T-helper 17 cell (primary cell): ENCODE measurements around the gene BMI1. TPM values are rescaled to one million over a fixed set of nuclear protein-coding genes. Genes with fewer than 3 reads are reported as not detected.
"Not testable (repeated sequence)": the region's sequence is repeated elsewhere in the genome, so short reads cannot be mapped to it uniquely, and the experiment has no call there.

Source experiments
- ATAC-seq: fragments of 150-1000 bp; cut with Tn5 transposase; 2 replicates; pipeline ENCODE4 v1.10.0; 2021; ENCODE audit warnings: mild to moderate bottlenecking, moderate library complexity
- DNase-seq, 3 donors: peaks; one replicate each; pipeline versions ENCODE4 v3.0.0 to v3.0.0-alpha.2; 2020 to 2021
- H3K9me3 ChIP-seq: one replicate; pipeline ENCODE4 v1.7.0; 2013; ENCODE audit warnings: low read length, mild to moderate bottlenecking; ENCODE audit not compliant: control insufficient read depth, poor library complexity, severe bottlenecking
- H3K27ac Mint-ChIP-seq: one replicate; pipeline ENCODE4 v1.8.0; 2022; ENCODE audit warnings: mild to moderate bottlenecking, moderate library complexity, mixed read lengths
- H3K27me3 Mint-ChIP-seq: one replicate; pipeline ENCODE4 v1.8.0; 2022; ENCODE audit warnings: mixed read lengths
- H3K36me3 Mint-ChIP-seq: one replicate; pipeline ENCODE4 v1.8.0; 2022; ENCODE audit warnings: low read depth, mixed read lengths
- H3K4me1 Mint-ChIP-seq: one replicate; pipeline ENCODE4 v1.8.0; 2022; ENCODE audit warnings: mild to moderate bottlenecking, mixed read lengths
- H3K4me3 Mint-ChIP-seq: one replicate; pipeline ENCODE4 v1.8.0; 2022; ENCODE audit warnings: mild to moderate bottlenecking, moderate library complexity, mixed read lengths
- total RNA-seq, 4 donors: library from RNA in 2 of 4; stranded (reverse) in 2 of 4; gene quantifications; one replicate each; pipeline ENCODE4 v1.2.3 and lab custom pipeline; 2022 to 2026

Gene BMI1
- total RNA-seq, 2 donors from 2014 or later: 53.5 to 72.4 TPM

GRCh38 chr10:22346096-22346661 lies 25.3 kb downstream of the BMI1 start:
- peak overlapping the region; percentile 52 for H3K4me3 Mint-ChIP-seq

GRCh38 chr10:22349755-22350154 lies 28.9 kb downstream of the BMI1 start:
- Mint-ChIP-seq H3K4me3 (no peak overlapping the region), H3K27me3 (peaks cover 35% of the 10 kb centered on the region), H3K36me3 (peaks cover 2% of the 10 kb centered on the region), H3K27ac (no peak overlapping the region), H3K4me1 (no peaks in the 10 kb centered on the region)
- ATAC-seq (no peak), DNase-seq (no peak)
- H3K9me3 ChIP-seq: no peaks in the 10 kb centered on the region

More at GRCh38 chr10:22346096-22346661, 25.3 kb downstream of the BMI1 start:
- peaks cover 8% of the 10 kb centered on the region for H3K9me3 ChIP-seq
- ATAC-seq (no peak), DNase-seq (no peak)
- peaks cover 2% of the 10 kb centered on the region for H3K36me3 Mint-ChIP-seq
- H3K27ac Mint-ChIP-seq: peak overlapping the region; percentile 5
- peaks cover 4% of the 10 kb centered on the region for H3K4me1 Mint-ChIP-seq
- peaks cover 52% of the 10 kb centered on the region for H3K27me3 Mint-ChIP-seq

DNA sequence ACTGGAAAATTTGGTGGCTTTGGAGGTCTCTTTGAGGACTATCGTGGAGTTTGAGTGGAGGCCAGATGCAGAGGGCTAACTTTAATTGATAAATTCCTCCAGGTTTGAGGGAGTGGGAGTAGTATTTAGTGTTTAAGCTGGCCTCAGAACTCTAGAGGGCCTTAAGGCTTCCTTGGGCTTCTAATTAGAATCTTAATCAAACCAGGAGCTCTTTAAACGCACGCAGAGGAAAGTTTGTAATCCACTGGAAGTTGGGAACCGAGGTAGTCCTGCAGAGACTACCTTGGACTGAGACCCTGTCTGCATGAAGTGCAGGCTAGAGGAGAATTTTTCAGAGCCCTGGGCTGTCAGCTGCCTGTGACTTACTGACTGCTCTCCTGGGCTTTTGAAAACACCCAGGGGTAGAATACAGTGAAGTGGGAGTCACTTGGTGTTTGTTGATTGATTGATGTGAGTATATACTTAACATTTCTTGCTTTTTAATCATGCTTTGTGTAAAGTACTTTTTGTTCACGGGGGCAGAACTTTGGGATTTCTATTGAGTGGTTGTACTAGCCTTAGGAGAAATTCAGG lies 30.3 kb downstream of the BMI1 start:
- no peak for DNase-seq
- ATAC-seq: no peak
- Mint-ChIP-seq H3K36me3 (peaks cover 2% of the 10 kb centered on the region), H3K27me3 (peaks cover 28% of the 10 kb centered on the region), H3K27ac (no peak overlapping the region), H3K4me1 (no peaks in the 10 kb centered on the region), H3K4me3 (no peak overlapping the region)
- H3K9me3 ChIP-seq: no peaks in the 10 kb centered on the region

- Mint-ChIP-seq H3K4me3 (no peak overlapping the region), H3K36me3 (no peaks in the 10 kb centered on the region)
These were observed 35.5 kb downstream of the BMI1 start for GRCh38 chr10:22356324-22356873.

DNA sequence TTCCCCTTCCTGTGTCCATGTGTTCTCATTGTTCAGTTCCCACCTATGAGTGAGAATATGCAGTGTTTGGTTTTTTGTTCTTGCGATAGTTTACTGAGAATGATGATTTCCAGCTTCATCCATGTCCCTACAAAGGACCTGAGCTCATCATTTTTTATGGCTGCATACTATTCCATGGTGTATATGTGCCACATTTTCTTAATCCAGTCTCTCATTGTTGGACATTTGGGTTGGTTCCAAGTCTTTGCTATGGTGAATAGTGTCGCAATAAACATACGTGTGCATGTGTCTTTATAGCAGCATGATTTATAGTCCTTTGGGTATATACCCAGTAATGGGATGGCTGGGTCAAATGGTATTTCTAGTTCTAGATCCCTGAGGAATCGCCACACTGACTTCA lies 36.9 kb downstream of the BMI1 start:
- not testable (repeated sequence) for ATAC-seq, H3K36me3 Mint-ChIP-seq, H3K4me1 Mint-ChIP-seq

More at GRCh38 chr10:22356324-22356873, 35.5 kb downstream of the BMI1 start:
- peaks cover 4% of the 10 kb centered on the region for H3K4me1 Mint-ChIP-seq
- H3K9me3 ChIP-seq: no peaks in the 10 kb centered on the region
- H3K27ac Mint-ChIP-seq: no peak overlapping the region
- no peak for DNase-seq
- ATAC-seq: no peak
- H3K27me3 Mint-ChIP-seq: peaks cover 18% of the 10 kb centered on the region

GRCh38 chr10:22363305-22363704 lies 42.4 kb downstream of the BMI1 start:
- no peak for ATAC-seq
- H3K4me3 Mint-ChIP-seq: no peak overlapping the region

More for the DNA sequence above, 36.9 kb downstream of the BMI1 start:
- H3K4me3 Mint-ChIP-seq, DNase-seq, H3K9me3 ChIP-seq, H3K27ac Mint-ChIP-seq: not testable (repeated sequence)
- peaks cover 18% of the 10 kb centered on the region for H3K27me3 Mint-ChIP-seq

DNA sequence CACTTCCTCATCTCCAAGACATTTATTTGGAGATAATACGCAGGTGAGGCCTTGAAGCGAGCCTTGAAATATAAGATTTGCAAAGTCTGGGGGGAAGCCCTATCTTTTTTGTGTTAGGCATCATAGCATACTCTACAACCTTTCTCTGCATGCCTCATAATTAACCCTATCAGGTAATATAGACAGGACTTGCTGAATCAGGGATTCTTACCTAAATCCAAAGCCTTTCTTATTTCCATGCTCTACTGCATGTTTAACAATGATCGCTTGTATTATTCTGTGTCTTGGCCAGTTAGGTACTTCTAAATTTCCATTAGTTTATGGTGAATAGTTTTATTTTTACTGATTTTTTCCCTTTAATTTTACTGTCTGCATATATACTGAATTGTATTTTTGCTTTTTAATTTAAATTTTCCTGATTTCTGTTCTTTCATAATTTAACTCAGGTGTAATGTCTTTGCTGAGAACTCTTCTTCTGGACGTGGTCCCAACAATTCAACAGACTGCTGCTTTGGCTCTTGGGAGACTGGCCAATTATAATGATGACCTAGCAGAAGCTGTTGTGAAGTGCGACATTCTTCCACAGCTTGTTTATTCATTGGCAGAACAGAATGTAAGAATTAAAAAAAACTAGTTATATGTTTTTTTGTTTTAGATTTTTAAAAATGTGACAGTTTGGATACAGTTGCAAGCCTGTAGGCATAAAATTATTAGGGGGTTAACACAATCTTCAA lies 43.7 kb downstream of the BMI1 start:
- ATAC-seq (no peak), DNase-seq (no peak)
- Mint-ChIP-seq H3K4me1 (no peaks in the 10 kb centered on the region), H3K4me3 (no peak overlapping the region), H3K27me3 (peaks cover 5% of the 10 kb centered on the region), H3K36me3 (no peaks in the 10 kb centered on the region), H3K27ac (no peak overlapping the region)
- H3K9me3 ChIP-seq: no peaks in the 10 kb centered on the region

More at GRCh38 chr10:22363305-22363704, 42.4 kb downstream of the BMI1 start:
- H3K27me3 Mint-ChIP-seq: peaks cover 5% of the 10 kb centered on the region
- no peak for DNase-seq
- H3K36me3 Mint-ChIP-seq: no peaks in the 10 kb centered on the region
- H3K4me1 Mint-ChIP-seq: no peaks in the 10 kb centered on the region
- H3K27ac Mint-ChIP-seq: no peak overlapping the region
- H3K9me3 ChIP-seq: no peaks in the 10 kb centered on the region

DNA sequence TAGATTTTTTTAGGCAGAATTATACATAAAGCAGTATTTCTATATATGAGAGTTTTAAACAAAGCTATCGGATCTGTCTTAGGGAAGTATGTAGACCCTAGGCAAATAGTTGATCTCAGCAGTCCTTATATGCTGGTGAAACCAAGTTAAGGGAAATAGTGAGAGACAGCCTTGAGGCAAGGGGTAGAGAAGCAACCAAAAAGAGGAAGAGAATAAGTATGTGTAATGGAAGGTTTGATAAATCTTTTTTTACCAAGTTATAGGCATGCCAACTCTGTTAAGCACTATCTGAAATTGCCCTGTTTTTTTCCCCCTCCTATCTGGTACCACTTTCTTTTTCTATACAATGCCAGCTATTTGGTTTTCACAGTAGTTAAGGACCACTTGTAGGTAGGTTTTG lies 44.3 kb downstream of the BMI1 start:
- Mint-ChIP-seq H3K36me3 (no peaks in the 10 kb centered on the region), H3K4me1 (no peaks in the 10 kb centered on the region), H3K27me3 (peaks cover 5% of the 10 kb centered on the region), H3K4me3 (no peak overlapping the region), H3K27ac (no peak overlapping the region)
- ATAC-seq (no peak), DNase-seq (no peak)
- H3K9me3 ChIP-seq: no peaks in the 10 kb centered on the region

DNA sequence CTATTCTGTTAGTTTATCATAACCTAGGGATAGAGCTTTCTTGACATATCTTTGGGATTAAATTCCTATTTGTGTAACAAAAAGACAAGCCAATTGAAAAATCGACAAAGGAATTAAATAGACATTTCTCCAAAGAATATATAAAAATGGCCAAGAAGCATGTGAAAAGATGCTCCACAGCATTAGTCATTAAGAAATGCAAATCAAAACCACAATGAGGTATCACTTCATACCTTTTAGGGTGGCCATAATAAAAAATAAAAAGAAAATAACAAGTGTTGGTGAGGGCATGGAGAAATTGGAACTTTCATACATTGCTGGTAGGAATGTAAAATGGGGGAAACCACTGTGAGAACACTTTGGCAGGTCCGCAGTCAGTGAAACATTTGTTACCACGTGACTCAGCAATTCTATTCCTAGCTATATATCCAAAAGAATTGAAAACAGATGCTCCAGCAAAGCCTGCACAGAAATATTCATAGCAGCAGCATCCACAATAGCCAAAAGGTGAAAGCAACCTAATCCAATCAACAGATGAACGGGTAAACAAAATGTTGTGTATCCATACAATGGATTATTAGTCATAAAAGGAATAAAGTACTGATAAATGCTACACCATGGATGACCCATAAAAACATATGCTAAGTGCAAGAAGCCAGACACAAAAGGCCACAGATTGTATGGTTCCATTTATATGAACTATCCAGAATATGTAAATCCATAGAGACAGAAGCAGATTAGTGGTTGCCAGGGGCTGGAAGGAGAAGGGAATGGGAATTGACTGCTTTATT lies 44.9 kb downstream of the BMI1 start:
- H3K9me3 ChIP-seq: no peaks in the 10 kb centered on the region
- DNase-seq (no peak), ATAC-seq (no peak)
- H3K27ac Mint-ChIP-seq: no peak overlapping the region
- H3K36me3 Mint-ChIP-seq: no peaks in the 10 kb centered on the region
- H3K4me1 Mint-ChIP-seq: no peaks in the 10 kb centered on the region
- H3K4me3 Mint-ChIP-seq: no peak overlapping the region
- H3K27me3 Mint-ChIP-seq: peaks cover 5% of the 10 kb centered on the region

DNA sequence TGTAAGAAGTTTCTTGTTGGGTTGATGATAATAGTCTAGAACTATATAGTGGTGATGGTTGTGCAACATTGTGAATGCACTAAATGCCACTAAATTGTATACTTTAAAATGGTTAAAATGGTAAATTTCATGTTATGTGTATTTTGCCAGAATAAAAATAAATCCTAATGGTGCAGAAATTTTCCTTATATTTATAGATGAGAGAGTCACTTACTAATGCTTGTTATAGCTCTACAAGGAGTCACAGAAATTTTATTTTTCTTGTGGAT lies 45.5 kb downstream of the BMI1 start:
- ATAC-seq (no peak), DNase-seq (no peak)
- Mint-ChIP-seq H3K36me3 (no peaks in the 10 kb centered on the region), H3K27me3 (peaks cover 5% of the 10 kb centered on the region), H3K27ac (no peak overlapping the region), H3K4me3 (no peak overlapping the region), H3K4me1 (no peaks in the 10 kb centered on the region)
- no peaks in the 10 kb centered on the region for H3K9me3 ChIP-seq

DNA sequence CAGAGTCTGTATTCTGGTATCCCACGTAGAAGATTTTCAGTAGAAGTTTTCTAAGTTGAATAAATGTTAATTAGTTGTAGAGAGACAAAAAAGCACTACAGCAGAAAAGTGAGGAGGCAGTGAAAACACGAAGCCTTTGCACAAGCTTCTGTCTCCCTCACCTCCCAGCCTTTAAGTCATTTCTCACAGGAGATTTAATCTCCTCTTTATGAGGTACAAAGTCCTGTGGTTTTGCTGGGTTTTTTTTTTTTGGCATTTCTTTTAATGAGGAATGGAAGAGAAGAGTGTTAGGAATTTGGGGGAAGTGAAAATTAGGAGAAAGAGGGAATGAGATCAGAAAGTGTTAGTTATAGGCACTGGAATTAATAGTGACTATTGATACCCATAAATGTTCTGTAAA lies 45.9 kb downstream of the BMI1 start:
- H3K9me3 ChIP-seq: no peaks in the 10 kb centered on the region
- Mint-ChIP-seq H3K27ac (no peak overlapping the region), H3K27me3 (peaks cover 5% of the 10 kb centered on the region), H3K4me1 (no peaks in the 10 kb centered on the region), H3K4me3 (no peak overlapping the region), H3K36me3 (no peaks in the 10 kb centered on the region)
- no peak for ATAC-seq
- no peak for DNase-seq

- no peak overlapping the region for H3K4me3 Mint-ChIP-seq
These were observed 46.6 kb downstream of the BMI1 start for GRCh38 chr10:22367471-22367870.

DNA sequence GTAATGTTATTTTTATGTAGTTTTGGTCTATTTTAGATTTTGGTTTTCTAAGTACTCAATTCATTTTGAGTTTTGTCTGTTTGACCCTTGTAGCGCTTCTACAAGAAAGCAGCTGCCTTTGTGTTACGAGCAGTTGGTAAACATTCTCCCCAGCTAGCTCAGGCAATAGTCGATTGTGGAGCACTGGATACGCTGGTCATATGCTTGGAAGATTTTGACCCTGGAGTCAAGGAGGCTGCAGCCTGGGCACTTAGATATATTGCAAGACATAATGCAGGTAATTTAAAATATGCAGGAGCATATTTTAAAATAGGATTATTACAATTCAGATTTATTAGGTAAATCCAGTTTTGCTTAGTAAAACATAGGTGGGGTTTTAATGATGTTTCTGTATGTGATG lies 47.5 kb downstream of the BMI1 start:
- H3K27me3 Mint-ChIP-seq: peaks cover 11% of the 10 kb centered on the region
- H3K4me1 Mint-ChIP-seq: no peaks in the 10 kb centered on the region

More at GRCh38 chr10:22367471-22367870, 46.6 kb downstream of the BMI1 start:
- no peaks in the 10 kb centered on the region for H3K4me1 Mint-ChIP-seq
- no peaks in the 10 kb centered on the region for H3K36me3 Mint-ChIP-seq
- H3K27me3 Mint-ChIP-seq: peaks cover 5% of the 10 kb centered on the region
- ATAC-seq (no peak), DNase-seq (no peak)
- H3K9me3 ChIP-seq: no peaks in the 10 kb centered on the region
- H3K27ac Mint-ChIP-seq: no peak overlapping the region

More for the DNA sequence above, 47.5 kb downstream of the BMI1 start:
- DNase-seq (no peak), ATAC-seq (no peak)
- no peak overlapping the region for H3K4me3 Mint-ChIP-seq
- no peaks in the 10 kb centered on the region for H3K9me3 ChIP-seq
- no peaks in the 10 kb centered on the region for H3K36me3 Mint-ChIP-seq
- no peak overlapping the region for H3K27ac Mint-ChIP-seq
